ENCODE data around the gene STXBP1. TPM values are rescaled to one million over a fixed set of nuclear protein-coding genes. Genes with fewer than 3 reads are reported as not detected.

Gene STXBP1
- total RNA-seq, 1 donor from 2014 or later = 14.4 TPM

- DNase-seq (ENCODE audit: low spot score) = no peak
Measured at GRCh38 chr9:127714020-127714750, 102.1 kb downstream of the STXBP1 start.

DNA sequence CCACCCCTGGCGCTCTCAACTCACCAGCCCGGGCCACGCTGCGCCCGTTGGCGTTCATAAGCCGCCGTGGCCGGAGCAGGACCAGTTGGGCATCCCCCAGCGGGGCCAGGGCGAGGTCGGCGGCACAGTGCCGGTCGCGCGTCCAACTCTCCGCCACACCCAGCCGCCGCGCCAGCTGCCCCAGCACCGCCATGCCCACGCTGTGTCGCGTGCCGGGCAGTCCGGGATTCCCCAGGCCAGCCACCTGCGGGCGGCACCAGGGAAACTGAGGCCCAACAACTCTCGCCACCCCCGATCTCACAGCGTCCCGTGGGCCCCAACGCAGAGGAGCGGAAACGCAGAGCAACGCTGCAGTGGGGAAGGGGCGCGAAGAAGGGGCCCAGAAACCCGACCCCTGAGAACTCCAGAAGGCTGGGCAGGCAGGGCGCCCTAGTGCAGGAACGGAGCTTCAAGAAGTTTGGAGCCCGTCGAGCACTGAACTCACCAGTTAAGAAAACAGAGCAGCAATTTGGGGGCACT lies 102.9 kb downstream of the STXBP1 start:
- DNase-seq (ENCODE audit: low spot score) = no peak

- peak; percentile 98 for DNase-seq (ENCODE audit: low spot score)
Measured at GRCh38 chr9:127715470-127716337, 103.6 kb downstream of the STXBP1 start, which contains the start of the genes PTRH1 and TTC16. Gene PTRH1, minus strand, starts transcription at chr9:127715663. Its CDS starts 24 bp downstream, at chr9:127715639. Gene TTC16, plus strand, starts transcription at chr9:127716079. Its CDS starts 67 bp downstream, at chr9:127716146.

DNA sequence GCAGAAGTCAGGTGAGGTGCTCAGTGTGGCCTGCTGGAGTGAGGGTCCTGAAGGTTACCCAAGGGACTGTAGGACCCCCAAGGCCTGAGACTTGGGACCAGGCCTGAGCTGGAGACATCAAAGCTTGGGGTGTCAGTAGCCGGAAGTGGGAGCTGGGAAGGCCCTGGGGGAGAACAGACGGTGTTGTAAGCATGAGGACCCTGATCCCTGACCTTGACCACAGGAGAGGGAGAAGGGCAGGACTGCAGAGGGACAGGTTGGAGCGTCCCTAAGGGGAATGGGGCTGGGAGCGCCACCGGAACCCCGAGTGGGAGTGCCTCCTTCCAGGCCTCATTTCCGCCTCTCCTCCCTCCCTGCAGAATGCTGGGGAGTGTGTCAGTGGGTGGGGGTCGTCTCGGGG lies 104.3 kb downstream of the STXBP1 start:
- DNase-seq (ENCODE audit: low spot score) = no peak

- DNase-seq (ENCODE audit: low spot score) = no peak
Measured at GRCh38 chr9:127717766-127718165, 105.7 kb downstream of the STXBP1 start.

GRCh38 chr9:127720031-127720864 lies 108.2 kb downstream of the STXBP1 start:
- no peak for DNase-seq (ENCODE audit: low spot score)

DNA sequence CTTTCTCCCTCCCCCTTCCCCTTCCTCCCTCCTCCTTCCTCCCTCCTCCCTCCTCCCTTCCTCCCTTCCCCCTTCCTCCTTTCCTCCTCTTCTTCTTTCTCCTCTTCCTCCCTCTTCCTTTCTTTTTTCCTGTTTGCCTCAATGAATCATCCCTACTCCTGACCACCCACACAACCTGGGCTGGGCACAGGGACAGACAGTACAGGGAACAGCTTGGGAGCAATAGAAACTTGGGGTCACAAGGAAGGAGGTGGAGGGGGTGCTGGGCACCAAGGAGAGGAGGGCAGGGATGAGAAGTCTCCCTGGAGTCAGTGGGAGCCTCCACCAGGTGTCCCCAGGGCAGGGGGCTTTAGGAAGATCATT lies 108.8 kb downstream of the STXBP1 start:
- no peak for DNase-seq (ENCODE audit: low spot score)

- no peak for DNase-seq (ENCODE audit: low spot score)
Measured at GRCh38 chr9:127721391-127721821, 109.3 kb downstream of the STXBP1 start.

GRCh38 chr9:127722055-127722745 lies 110.1 kb downstream of the STXBP1 start:
- DNase-seq (ENCODE audit: low spot score) = no peak

DNA sequence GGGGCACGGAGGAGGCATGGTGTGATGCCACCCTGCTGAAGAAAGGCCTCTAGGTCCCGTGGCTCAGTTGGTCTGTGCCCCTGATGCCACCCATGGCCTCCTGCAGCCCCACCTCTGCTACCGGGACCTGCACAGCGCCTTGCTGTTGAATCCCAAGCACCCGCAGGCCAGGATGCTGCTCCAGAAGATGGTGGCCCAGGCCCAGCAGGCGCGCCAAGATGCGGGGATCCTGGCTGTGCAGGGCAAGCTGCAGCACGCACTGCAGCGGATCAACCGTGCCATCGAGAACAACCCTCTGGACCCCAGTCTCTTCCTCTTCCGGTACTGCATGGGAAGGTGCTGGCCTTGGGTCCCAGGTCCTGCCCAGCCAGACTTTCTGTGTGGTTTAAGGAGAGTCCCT lies 110.9 kb downstream of the STXBP1 start:
- no peak for DNase-seq (ENCODE audit: low spot score)

DNA sequence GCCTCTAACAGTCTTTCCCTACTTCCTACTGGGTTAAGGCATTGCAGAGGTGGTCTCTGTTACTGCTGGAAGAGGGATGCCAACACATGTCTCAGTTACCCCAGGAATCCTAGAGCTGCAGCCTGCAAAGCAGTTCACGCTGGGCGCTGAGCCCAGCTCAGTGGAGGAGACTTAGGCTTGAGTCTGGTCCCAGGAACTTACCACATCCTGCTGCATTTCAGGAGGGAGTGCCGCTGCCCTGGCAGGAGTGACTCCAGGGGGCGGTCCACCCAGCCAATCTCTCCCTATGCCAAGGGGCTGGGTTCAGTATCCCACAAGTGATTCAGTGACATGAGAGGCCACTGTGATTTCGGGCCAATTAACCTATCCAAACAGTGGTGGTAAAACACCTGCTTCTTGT lies 111.4 kb downstream of the STXBP1 start:
- DNase-seq (ENCODE audit: low spot score) = no peak

- no peak for DNase-seq (ENCODE audit: low spot score)
Measured at GRCh38 chr9:127724012-127724411, 111.9 kb downstream of the STXBP1 start.

DNA sequence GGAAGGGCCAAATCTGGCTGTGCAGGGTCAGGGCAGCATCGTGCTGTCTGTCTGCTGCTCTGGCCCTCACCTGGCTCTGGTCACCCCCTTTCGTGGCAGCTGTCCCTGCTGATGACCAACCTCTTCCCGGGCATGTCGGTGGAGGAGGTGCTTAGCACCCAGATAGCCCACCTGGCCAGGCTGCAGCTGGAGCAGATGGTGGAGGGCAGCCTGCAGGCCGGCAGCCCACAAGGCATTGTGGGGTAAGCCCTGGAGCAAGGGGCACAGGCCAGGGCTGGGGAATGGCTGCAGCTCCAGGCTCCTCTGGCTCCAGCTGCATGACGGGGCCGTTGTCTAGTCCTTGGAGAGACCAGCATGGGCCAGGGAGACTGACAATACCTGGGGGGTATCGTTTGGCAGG lies 114.8 kb downstream of the STXBP1 start:
- DNase-seq (ENCODE audit: low spot score) = no peak

- no peak for DNase-seq (ENCODE audit: low spot score)
Measured at GRCh38 chr9:127728808-127729207, 116.7 kb downstream of the STXBP1 start.

GRCh38 chr9:127729522-127730256 lies 117.6 kb downstream of the STXBP1 start:
- no peak for DNase-seq (ENCODE audit: low spot score)

- no peak for DNase-seq (ENCODE audit: low spot score)
Measured at GRCh38 chr9:127730262-127730661, 118.2 kb downstream of the STXBP1 start.

DNA sequence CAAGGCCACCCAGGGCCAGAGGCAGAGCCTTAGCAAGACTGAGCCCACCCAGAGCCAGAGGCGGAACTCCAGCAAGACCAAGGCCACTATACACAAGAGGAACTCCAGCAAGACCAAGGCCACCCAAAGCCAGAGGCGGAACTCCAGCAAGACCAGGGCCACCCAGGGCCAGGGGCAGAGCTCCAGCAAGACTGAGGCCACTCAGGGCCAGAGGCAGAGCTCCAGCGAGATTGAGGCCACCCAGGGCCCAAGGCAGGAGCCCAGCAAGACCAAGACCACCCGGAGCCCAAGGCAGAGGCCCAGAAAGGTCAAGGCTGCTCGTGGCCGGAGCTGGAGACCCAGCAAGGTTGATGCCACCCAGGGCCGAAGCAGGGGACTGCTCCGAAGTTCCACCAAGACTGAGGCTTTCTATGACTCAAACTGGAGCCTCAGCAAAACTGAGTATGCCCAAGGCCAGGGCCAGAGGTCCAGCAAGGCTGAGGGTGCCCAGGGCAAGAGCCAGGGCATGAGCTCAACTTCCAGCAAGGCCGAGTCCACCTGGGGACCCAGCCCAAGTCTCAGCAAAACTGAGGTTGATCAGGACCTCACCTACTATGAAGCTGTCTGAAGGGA lies 118.8 kb downstream of the STXBP1 start:
- no peak for DNase-seq (ENCODE audit: low spot score)

GRCh38 chr9:127731938-127732337 lies 119.9 kb downstream of the STXBP1 start:
- no peak for DNase-seq (ENCODE audit: low spot score)

DNA sequence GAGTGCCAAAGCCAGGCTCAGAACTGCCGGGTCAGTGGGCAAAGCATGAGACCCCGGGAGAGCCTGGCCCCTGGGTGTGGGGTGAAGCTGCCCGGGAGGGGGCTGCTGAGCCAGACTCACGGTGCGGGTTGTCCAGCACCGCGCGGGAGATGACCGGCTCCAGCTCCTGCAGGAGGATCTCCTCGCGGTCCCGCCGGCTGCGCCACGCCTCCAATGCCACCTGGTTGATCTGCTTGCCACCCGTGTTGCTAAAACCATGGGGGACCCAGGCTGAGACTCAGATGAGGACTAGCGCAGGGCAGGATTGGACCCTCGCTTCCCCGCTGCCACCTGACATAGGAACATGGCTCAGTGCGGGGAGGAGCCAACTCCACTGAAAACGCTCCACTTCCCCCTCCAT lies 120.4 kb downstream of the STXBP1 start:
- no peak for DNase-seq (ENCODE audit: low spot score)

GRCh38 chr9:127733614-127734013 lies 121.5 kb downstream of the STXBP1 start:
- DNase-seq (ENCODE audit: low spot score) = no peak
